Measurements from ENCODE around the gene HOMER2.

DNA sequence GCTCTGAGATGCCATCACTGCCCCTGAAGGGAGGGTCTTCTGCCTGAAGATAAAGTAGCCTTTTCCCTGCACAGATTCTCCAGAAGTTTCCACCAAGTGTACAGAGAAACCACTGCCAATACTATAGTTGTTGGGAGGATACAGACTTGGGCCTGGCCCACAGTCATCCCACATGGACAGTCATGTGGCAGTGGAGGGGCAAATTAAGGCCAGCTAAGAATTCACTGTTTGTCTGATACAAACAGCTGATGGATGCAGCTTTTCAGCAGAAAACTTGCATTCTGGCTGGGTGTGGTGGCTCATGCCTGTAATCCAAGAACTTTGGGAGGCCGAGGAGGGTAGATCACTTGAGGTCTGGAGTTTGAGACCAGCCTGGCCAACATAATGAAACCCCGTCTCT is 22.1 kb downstream of the HOMER2 start:
- TF ChIP-seq POLR2A (IDR thresholded peaks at IDR 0.05; ENCODE audit: low read length), result no peak
- no peak for TF ChIP-seq GATA1 (IDR thresholded peaks at IDR 0.05; ENCODE audit: low read depth, low read length)
